GM19351 (cell line): Measurements from ENCODE around the gene TSPO2.
"Not testable (repeated sequence)": the region's sequence is repeated elsewhere in the genome, so short reads cannot be mapped to it uniquely, and the experiment has no call there.

Experiments
- ATAC-seq: cut with Tn5 transposase; IDR thresholded peaks from one replicate; pipeline ENCODE4 v1.9.1; 2021; ENCODE audit warnings: mild to moderate bottlenecking, moderate library complexity; ENCODE audit not compliant: unreplicated experiment

TSPO2 gene

GRCh38 chr6:41042226-41043055, at the start of gene TSPO2:
TSPO2 (plus strand) TSS chr6:41042467; CDS start chr6:41042986, 519 bp downstream.
- no peak for ATAC-seq

- no peak for ATAC-seq
Observed at GRCh38 chr6:40992746-40993145, 49.5 kb upstream of the TSPO2 start.

GRCh38 chr6:40996591-40997233, 45.6 kb upstream of the TSPO2 start:
- no peak for ATAC-seq

- no peak for ATAC-seq
Observed at GRCh38 chr6:40997234-40997957, 44.9 kb upstream of the TSPO2 start.

GRCh38 chr6:40998661-40999060, 43.6 kb upstream of the TSPO2 start:
- no peak for ATAC-seq

- no peak for ATAC-seq
Observed at GRCh38 chr6:40999569-40999968, 42.7 kb upstream of the TSPO2 start.

- no peak for ATAC-seq
Observed at GRCh38 chr6:41000248-41000647, 42.0 kb upstream of the TSPO2 start.

- ATAC-seq: no peak
Observed at GRCh38 chr6:41002168-41002567, 40.1 kb upstream of the TSPO2 start.

GRCh38 chr6:41006217-41006616, 36.0 kb upstream of the TSPO2 start:
- ATAC-seq: peak; percentile 60

- not testable (repeated sequence) for ATAC-seq
Observed at GRCh38 chr6:41006980-41007379, 35.3 kb upstream of the TSPO2 start.

- no peak for ATAC-seq
Observed at GRCh38 chr6:41008011-41008410, 34.3 kb upstream of the TSPO2 start.

GRCh38 chr6:41009669-41010068, 32.6 kb upstream of the TSPO2 start:
- ATAC-seq: no peak

- ATAC-seq: no peak
Observed at GRCh38 chr6:41011673-41012072, 30.6 kb upstream of the TSPO2 start.

- no peak for ATAC-seq
Observed at GRCh38 chr6:41013466-41014153, 28.7 kb upstream of the TSPO2 start.

GRCh38 chr6:41014780-41015179, 27.5 kb upstream of the TSPO2 start:
- ATAC-seq: no peak

- not testable (repeated sequence) for ATAC-seq
Observed at GRCh38 chr6:41015860-41016259, 26.4 kb upstream of the TSPO2 start.

GRCh38 chr6:41017663-41018062, 24.6 kb upstream of the TSPO2 start:
- ATAC-seq: no peak

GRCh38 chr6:41021832-41022231, 20.4 kb upstream of the TSPO2 start:
- ATAC-seq: no peak

GRCh38 chr6:41022294-41022693, 20.0 kb upstream of the TSPO2 start:
- no peak for ATAC-seq

GRCh38 chr6:41023114-41023513, 19.2 kb upstream of the TSPO2 start:
- no peak for ATAC-seq

- ATAC-seq: no peak
Observed at GRCh38 chr6:41025966-41026530, 16.2 kb upstream of the TSPO2 start.
